ENCODE measurements around the gene DHRSX. TPM values are rescaled to one million over a fixed set of nuclear protein-coding genes. Genes with fewer than 3 reads are reported as not detected.

Gene DHRSX
- total RNA-seq, 2 donors from 2014 or later, result 36.5 to 45.4 TPM

GRCh38 chrX:2542826-2543521 is 42.2 kb upstream of the DHRSX start:
- no peak for DNase-seq
- peaks cover 42% of the 10 kb centered on the region for H3K9me3 Mint-ChIP-seq

DNA sequence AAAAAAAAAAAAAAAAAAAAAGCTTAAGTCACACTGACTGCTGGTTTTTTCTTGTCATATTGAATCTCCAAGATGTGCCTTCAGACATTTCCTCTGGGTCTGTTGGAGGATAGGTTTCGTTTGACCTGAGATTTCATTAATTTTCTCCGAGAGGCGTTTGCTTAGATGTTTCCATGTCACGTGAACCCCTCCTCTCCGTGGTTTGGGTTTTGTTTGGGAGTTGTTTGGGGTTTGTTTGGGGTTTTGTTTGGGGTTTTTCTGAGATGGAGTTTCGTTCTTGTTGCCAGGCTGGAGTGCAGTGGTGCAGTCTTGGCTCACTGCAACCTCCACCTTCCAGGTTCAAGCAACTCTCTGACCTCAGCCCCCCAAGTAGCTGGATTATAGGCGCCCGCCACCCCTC is 40.8 kb upstream of the DHRSX start:
- peaks cover 4% of the 10 kb centered on the region for H3K27me3 Mint-ChIP-seq (ENCODE audit: insufficient read depth)
- DNase-seq, result no peak
- H3K4me1 Mint-ChIP-seq, result no peaks in the 10 kb centered on the region
- H3K9me3 ChIP-seq (ENCODE audit: control insufficient read depth, low read length), result peaks cover 20% of the 10 kb centered on the region
- H3K4me1 ChIP-seq (ENCODE audit: control insufficient read depth, insufficient read depth, low read length), result no peaks in the 10 kb centered on the region
- H3K36me3 ChIP-seq (ENCODE audit: control insufficient read depth, insufficient read depth, low read length), result no peaks in the 10 kb centered on the region
- H3K9ac ChIP-seq (ENCODE audit: extremely low read depth, low read length, poor library complexity, severe bottlenecking), result no peak overlapping the region
- peaks cover 18% of the 10 kb centered on the region for H3K36me3 Mint-ChIP-seq (ENCODE audit: low read depth)
- H3K27ac ChIP-seq (ENCODE audit: low read depth, low read length), result no peak overlapping the region
- H3K4me3 Mint-ChIP-seq, result no peak overlapping the region
- TF ChIP-seq, protein P1, sequence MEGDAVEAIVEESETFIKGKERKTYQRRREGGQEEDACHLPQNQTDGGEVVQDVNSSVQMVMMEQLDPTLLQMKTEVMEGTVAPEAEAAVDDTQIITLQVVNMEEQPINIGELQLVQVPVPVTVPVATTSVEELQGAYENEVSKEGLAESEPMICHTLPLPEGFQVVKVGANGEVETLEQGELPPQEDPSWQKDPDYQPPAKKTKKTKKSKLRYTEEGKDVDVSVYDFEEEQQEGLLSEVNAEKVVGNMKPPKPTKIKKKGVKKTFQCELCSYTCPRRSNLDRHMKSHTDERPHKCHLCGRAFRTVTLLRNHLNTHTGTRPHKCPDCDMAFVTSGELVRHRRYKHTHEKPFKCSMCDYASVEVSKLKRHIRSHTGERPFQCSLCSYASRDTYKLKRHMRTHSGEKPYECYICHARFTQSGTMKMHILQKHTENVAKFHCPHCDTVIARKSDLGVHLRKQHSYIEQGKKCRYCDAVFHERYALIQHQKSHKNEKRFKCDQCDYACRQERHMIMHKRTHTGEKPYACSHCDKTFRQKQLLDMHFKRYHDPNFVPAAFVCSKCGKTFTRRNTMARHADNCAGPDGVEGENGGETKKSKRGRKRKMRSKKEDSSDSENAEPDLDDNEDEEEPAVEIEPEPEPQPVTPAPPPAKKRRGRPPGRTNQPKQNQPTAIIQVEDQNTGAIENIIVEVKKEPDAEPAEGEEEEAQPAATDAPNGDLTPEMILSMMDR (conservative IDR thresholded peaks at IDR 0.05), result no peak
- no peak overlapping the region for H3K27ac Mint-ChIP-seq
- H3K4me3 ChIP-seq (ENCODE audit: low read length), result no peak overlapping the region
- H3K27me3 ChIP-seq (ENCODE audit: control insufficient read depth, insufficient read depth, low read length, poor library complexity, severe bottlenecking), result no peaks in the 10 kb centered on the region
- peaks cover 34% of the 10 kb centered on the region for H3K9me3 Mint-ChIP-seq
- 80 to 92% methylated on average over 3 to 8 of the region's 8 CpGs for WGBS, 2 experiments (ENCODE audit: insufficient coverage in 1 of 2, insufficient read length in 1 of 2)

More at GRCh38 chrX:2542826-2543521, 42.2 kb upstream of the DHRSX start:
- Mint-ChIP-seq H3K4me1 (no peaks in the 10 kb centered on the region), H3K4me3 (no peak overlapping the region), H3K27me3 (ENCODE audit: insufficient read depth) (peaks cover 4% of the 10 kb centered on the region), H3K27ac (no peak overlapping the region), H3K36me3 (ENCODE audit: low read depth) (peaks cover 18% of the 10 kb centered on the region)
- Histone ChIP-seq H3K27ac (ENCODE audit: low read depth, low read length) (no peak overlapping the region), H3K27me3 (ENCODE audit: control insufficient read depth, insufficient read depth, low read length, poor library complexity, severe bottlenecking) (no peaks in the 10 kb centered on the region), H3K4me1 (ENCODE audit: control insufficient read depth, insufficient read depth, low read length) (no peaks in the 10 kb centered on the region), H3K9ac (ENCODE audit: extremely low read depth, low read length, poor library complexity, severe bottlenecking) (no peak overlapping the region), H3K36me3 (ENCODE audit: control insufficient read depth, insufficient read depth, low read length) (no peaks in the 10 kb centered on the region), H3K4me3 (ENCODE audit: low read length) (no peak overlapping the region), H3K9me3 (ENCODE audit: control insufficient read depth, low read length) (peaks cover 26% of the 10 kb centered on the region)
- TF ChIP-seq, protein P1 (conservative IDR thresholded peaks at IDR 0.05), result no peak
- 86 to 93% methylated on average over 3 of the region's 7 CpGs for whole genome bisulfite sequencing, 2 experiments (ENCODE audit: insufficient coverage in 1 of 2, insufficient read length in 1 of 2)

DNA sequence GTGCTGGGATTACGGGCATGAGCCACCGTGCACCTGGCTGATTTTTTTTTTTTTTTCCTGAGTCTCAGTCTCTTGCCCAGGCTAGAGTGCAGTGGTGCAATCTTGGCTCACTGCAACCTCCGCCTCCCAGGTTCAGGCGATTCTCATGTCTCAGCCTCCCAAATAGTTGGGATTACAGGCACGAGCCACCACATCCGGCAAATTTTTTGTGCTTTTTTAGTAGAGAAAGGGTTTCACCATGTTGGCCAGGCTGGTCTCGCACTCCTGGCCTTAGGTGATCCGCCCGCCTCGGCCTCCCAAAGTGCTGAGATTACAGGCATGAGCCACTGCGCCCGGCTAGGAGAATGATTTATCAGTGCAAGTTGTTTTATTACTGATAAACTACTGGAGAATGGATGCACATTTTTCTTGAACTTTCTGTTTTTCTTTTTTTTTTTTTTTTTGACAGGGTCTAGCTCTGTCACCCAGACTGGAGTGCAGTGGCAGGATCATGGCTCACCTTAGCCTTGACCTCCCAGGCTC is 39.7 kb upstream of the DHRSX start:
- no peak for DNase-seq
- TF ChIP-seq, protein P1 (conservative IDR thresholded peaks at IDR 0.05), result no peak
- H3K9me3 Mint-ChIP-seq, result peaks cover 23% of the 10 kb centered on the region
- Histone ChIP-seq H3K27ac (ENCODE audit: low read depth, low read length) (no peak overlapping the region), H3K4me1 (ENCODE audit: control insufficient read depth, insufficient read depth, low read length) (no peaks in the 10 kb centered on the region), H3K9me3 (ENCODE audit: control insufficient read depth, low read length) (peaks cover 9% of the 10 kb centered on the region), H3K4me3 (ENCODE audit: low read length) (no peak overlapping the region), H3K9ac (ENCODE audit: extremely low read depth, low read length, poor library complexity, severe bottlenecking) (no peak overlapping the region), H3K27me3 (ENCODE audit: control insufficient read depth, insufficient read depth, low read length, poor library complexity, severe bottlenecking) (no peaks in the 10 kb centered on the region), H3K36me3 (ENCODE audit: control insufficient read depth, insufficient read depth, low read length) (no peaks in the 10 kb centered on the region)
- no peaks in the 10 kb centered on the region for H3K27me3 Mint-ChIP-seq (ENCODE audit: insufficient read depth)
- no peak overlapping the region for H3K27ac Mint-ChIP-seq
- 86 to 96% methylated on average over 7 to 12 of the region's 12 CpGs for WGBS, 2 experiments (ENCODE audit: insufficient coverage in 1 of 2, insufficient read length in 1 of 2)
- no peak overlapping the region for H3K4me3 Mint-ChIP-seq
- H3K4me1 Mint-ChIP-seq, result no peaks in the 10 kb centered on the region
- peaks cover 8% of the 10 kb centered on the region for H3K36me3 Mint-ChIP-seq (ENCODE audit: low read depth)

Data from endodermal cell (in vitro differentiated cells).